ENCODE data around the gene RBM33. TPM values are rescaled to one million over a fixed set of nuclear protein-coding genes. Genes with fewer than 3 reads are reported as not detected.

RBM33 gene
- total RNA-seq, 4 donors from 2014 or later = 62.8 to 129 (median 92.8) TPM

- peaks cover 0 to 13% (median 13%) of the 10 kb centered on the region in 4 donors for H3K4me1 ChIP-seq
- H3K27ac ChIP-seq = no peak overlapping the region
- no peak for TF ChIP-seq CTCF (IDR thresholded peaks at IDR 0.05)
- intact Hi-C loops (cut with DNase I; ENCODE audit: low total_unique reads) = no loop called here
- H3K27me3 ChIP-seq = peaks cover 28% of the 10 kb centered on the region
- H3K36me3 ChIP-seq = no peaks in the 10 kb centered on the region
- H3K4me3 ChIP-seq = no peak overlapping the region
- 54 to 59% methylated on average over 4 to 6 of the region's 7 CpGs for WGBS, 2 donors (ENCODE audit: low coverage in 1 of 2)
- DNase-seq = no peak
- in situ Hi-C loops (cut with MboI; ENCODE audit: low pct_ligation_motif_present in 1 of 4, low pct_unique_long_range_greater_than_20kb in 1 of 4, low sequenced_read_pairs in 3 of 4) = loop anchor here in 1 of 4 donors (25.0 kb wide), 1 partner anchor 1020 kb away; no protein-coding TSS in a partner anchor
- no peaks in the 10 kb centered on the region for H3K9me3 ChIP-seq
Measured at GRCh38 chr7:155791836-155792235, 147.4 kb downstream of the RBM33 start.

- no peaks in the 10 kb centered on the region for H3K9me3 ChIP-seq
- intact Hi-C loops (cut with DNase I; ENCODE audit: low total_unique reads) (no loop called here), in situ Hi-C loops (cut with MboI; ENCODE audit: low pct_ligation_motif_present in 1 of 4, low pct_unique_long_range_greater_than_20kb in 1 of 4, low sequenced_read_pairs in 3 of 4) (loop anchor here in 1 of 4 donors (25.0 kb wide), 1 partner anchor 1020 kb away; no protein-coding TSS in a partner anchor)
- no peak for DNase-seq
- WGBS, 2 donors (ENCODE audit: low coverage in 1 of 2) = 75 to 86% methylated on average over 6 to 13 of the region's 14 CpGs
- H3K27ac ChIP-seq = no peak overlapping the region
- no peak for TF ChIP-seq CTCF (IDR thresholded peaks at IDR 0.05)
- no peak for TF ChIP-seq POLR2AphosphoS5 (IDR thresholded peaks at IDR 0.05)
- TF ChIP-seq POLR2A (IDR thresholded peaks at IDR 0.05) = no peak
- TF ChIP-seq EP300 (IDR thresholded peaks at IDR 0.05; ENCODE audit: low read depth) = no peak
- H3K27me3 ChIP-seq = peaks cover 28% of the 10 kb centered on the region
- H3K36me3 ChIP-seq = no peaks in the 10 kb centered on the region
- no peak overlapping the region for H3K4me3 ChIP-seq
- H3K4me1 ChIP-seq = peaks cover 0 to 13% (median 12%) of the 10 kb centered on the region in 4 donors
Measured at GRCh38 chr7:155792315-155792960, 148.0 kb downstream of the RBM33 start.

- Histone ChIP-seq H3K4me3 (no peak overlapping the region), H3K4me1 (peaks cover 0 to 8% (median 8%) of the 10 kb centered on the region in 4 donors), H3K36me3 (no peaks in the 10 kb centered on the region), H3K27ac (no peak overlapping the region), H3K27me3 (peaks cover 28% of the 10 kb centered on the region), H3K9me3 (no peaks in the 10 kb centered on the region)
- intact Hi-C loops (cut with DNase I; ENCODE audit: low total_unique reads) = no loop called here
- in situ Hi-C loops (cut with MboI; ENCODE audit: low pct_ligation_motif_present in 1 of 4, low pct_unique_long_range_greater_than_20kb in 1 of 4, low sequenced_read_pairs in 3 of 4) = loop anchor here in 1 of 4 donors (25.0 kb wide), 1 partner anchor 1019 kb away; no protein-coding TSS in a partner anchor
- TF ChIP-seq EP300 (IDR thresholded peaks at IDR 0.05; ENCODE audit: low read depth) (no peak), CTCF (IDR thresholded peaks at IDR 0.05) (no peak), POLR2A (IDR thresholded peaks at IDR 0.05) (no peak), POLR2AphosphoS5 (IDR thresholded peaks at IDR 0.05) (no peak)
- WGBS, 2 donors (ENCODE audit: low coverage in 1 of 2) = 80 to 81% methylated on average over 10 to 11 of the region's 11 CpGs
- DNase-seq = no peak
Measured at GRCh38 chr7:155792999-155793560, 148.6 kb downstream of the RBM33 start.

- Histone ChIP-seq H3K9me3 (no peaks in the 10 kb centered on the region), H3K4me1 (peaks cover 0 to 8% (median 8%) of the 10 kb centered on the region in 4 donors), H3K27ac (no peak overlapping the region), H3K4me3 (no peak overlapping the region), H3K36me3 (no peaks in the 10 kb centered on the region), H3K27me3 (peaks cover 30% of the 10 kb centered on the region)
- WGBS, 2 donors (ENCODE audit: low coverage in 1 of 2) = 74% methylated on average over 4 of the region's 4 CpGs; no CpG with 5 or more reads in 1 of the 2 donors
- no peak for DNase-seq
- no peak for TF ChIP-seq EP300 (IDR thresholded peaks at IDR 0.05; ENCODE audit: low read depth)
- intact Hi-C loops (cut with DNase I; ENCODE audit: low total_unique reads) (no loop called here), in situ Hi-C loops (cut with MboI; ENCODE audit: low pct_ligation_motif_present in 1 of 4, low pct_unique_long_range_greater_than_20kb in 1 of 4, low sequenced_read_pairs in 3 of 4) (loop anchor here in 1 of 4 donors (25.0 kb wide), 1 partner anchor 1019 kb away; no protein-coding TSS in a partner anchor)
Measured at GRCh38 chr7:155793720-155794119, 149.3 kb downstream of the RBM33 start.
